COLO668 (cell line): Measurements from ENCODE around the gene MAP4.
"Not testable (repeated sequence)": the region's sequence is repeated elsewhere in the genome, so short reads cannot be mapped to it uniquely, and the experiment has no call there.

Experiments used
- DNase-seq: peaks from one replicate; lab custom pipeline; 2025; ENCODE audit not compliant: unreplicated experiment; lab: John Stamatoyannopoulos, UW

The MAP4 gene, protein sequence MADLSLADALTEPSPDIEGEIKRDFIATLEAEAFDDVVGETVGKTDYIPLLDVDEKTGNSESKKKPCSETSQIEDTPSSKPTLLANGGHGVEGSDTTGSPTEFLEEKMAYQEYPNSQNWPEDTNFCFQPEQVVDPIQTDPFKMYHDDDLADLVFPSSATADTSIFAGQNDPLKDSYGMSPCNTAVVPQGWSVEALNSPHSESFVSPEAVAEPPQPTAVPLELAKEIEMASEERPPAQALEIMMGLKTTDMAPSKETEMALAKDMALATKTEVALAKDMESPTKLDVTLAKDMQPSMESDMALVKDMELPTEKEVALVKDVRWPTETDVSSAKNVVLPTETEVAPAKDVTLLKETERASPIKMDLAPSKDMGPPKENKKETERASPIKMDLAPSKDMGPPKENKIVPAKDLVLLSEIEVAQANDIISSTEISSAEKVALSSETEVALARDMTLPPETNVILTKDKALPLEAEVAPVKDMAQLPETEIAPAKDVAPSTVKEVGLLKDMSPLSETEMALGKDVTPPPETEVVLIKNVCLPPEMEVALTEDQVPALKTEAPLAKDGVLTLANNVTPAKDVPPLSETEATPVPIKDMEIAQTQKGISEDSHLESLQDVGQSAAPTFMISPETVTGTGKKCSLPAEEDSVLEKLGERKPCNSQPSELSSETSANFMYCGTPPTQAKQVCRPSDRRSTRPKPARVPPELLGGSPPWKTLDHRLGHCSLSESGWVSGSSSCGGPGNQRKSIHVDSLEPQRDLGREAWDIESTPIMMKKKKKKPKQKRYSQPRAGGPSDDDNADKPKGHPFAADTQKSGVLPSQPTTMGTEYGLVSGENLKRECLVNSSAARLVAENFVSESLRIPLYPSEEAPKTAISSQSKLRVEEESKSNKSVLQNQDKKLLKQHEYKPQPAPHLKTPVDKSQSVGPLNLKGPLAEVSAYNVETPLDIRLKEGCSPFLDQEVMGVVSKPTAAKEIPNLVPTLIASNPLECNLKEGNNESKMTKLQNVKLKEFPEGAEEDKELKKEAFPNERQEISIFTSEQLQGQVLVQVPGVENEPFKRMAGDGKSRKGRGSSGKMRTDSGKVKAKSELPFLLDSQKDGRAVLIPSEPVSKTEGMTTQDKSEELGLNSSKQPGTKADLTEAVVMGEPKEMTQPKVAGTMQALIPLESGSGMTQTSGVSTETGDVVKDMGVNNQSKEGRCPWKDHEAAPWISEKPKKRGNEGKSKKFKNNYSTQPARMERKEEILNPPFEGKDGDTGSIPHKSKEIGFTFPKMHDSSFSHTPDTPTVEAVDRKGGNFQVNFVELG (N-terminal part only)

DNA sequence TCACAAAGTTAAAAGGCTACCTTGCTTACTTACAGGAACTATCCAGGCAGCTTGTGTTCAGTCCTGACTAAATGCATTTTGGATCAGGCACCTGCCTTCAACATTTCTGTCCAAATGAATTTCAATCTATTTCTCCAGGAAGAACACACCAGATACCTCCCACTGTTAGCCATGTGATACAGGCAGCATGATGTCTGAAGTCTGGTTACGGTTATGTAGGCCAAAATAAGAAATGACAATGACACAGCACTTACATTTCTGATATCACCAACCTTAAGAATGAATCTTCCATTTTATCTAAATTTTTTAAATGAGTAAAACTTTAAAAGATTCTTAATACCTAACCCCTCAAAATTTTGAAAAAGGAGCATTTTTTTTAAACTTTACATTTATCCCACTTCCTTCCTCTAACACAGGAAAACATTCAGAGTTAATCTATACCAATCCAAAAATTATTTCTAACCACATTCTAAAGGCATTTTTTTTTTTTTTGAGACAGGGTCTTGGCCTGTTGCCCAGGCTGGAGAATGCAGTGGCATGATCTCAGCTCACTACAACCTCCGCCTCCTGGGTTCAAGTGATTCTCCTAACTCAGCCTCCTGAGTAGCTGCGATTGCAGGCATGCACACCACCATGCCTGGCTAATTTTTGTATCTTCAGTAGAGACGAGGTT is at the start of gene MAP4:
Gene MAP4 (minus strand): TSS at position 116 of the 673 bp plus-strand sequence. CDS start 17,556 bp downstream, outside the sequence.
- DNase-seq = no peak

DNA sequence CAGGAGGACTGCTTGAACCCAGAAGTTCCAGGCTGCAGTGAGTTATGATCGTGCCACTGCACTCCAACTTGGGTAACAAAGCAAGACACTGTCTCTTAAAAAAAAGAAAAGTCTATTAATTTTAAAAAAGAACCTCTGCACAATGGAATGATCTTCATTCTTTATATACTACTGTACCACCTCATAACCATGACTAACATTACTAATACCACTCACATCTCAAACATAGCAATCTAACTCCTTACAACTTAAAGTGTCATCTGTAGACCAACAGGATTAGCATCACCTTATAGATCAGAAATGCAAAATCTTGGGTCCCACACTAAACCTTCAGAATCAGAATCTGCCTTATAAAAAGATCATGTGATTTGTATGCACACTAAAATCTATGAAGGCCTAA is 48.8 kb upstream of the MAP4 start:
- DNase-seq = no peak

DNA sequence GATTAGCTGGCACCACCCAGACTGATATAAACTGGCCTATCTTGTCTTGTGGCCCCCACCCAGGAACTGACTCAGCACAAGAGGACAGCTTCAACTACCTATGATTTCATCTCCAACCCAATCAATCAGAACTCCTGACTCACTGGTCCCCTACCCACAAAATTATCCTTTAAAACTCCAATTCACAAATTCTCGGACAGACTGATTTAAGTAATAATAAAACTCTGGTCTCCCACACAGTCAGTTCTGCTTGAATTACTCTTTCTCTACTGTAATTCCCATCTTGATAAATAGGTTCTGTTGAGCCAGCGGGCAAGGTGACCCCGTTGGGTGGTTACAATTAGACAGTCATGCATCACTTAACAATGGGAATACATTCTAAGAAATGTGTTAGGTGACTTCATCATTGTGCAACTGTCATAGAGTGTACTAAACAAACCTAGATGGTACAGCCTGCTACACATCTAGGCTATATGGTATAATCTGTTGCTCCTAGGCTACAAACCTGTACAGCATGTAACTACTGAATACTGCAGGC is 48.1 kb upstream of the MAP4 start:
- DNase-seq = no peak

DNA sequence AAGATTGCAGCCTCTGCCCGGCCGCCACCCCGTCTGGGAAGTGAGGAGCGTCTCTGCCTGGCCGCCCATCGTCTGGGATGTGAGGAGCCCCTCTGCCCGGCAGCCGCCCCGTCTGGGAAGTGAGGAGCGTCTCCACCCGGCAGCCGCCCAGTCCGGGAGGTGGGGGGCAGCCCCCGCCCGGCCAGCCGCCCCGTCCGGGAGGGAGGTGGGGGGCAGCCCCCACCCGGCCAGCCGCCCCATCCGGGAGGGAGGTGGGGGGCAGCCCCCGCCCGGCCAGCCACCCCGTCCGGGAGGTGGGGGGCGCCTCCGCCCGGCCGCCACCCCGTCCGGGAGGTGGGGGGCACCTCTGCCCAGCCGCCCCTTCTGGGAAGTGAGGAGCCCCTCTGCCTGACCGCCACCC is 45.4 kb upstream of the MAP4 start:
- not testable (repeated sequence) for DNase-seq

DNA sequence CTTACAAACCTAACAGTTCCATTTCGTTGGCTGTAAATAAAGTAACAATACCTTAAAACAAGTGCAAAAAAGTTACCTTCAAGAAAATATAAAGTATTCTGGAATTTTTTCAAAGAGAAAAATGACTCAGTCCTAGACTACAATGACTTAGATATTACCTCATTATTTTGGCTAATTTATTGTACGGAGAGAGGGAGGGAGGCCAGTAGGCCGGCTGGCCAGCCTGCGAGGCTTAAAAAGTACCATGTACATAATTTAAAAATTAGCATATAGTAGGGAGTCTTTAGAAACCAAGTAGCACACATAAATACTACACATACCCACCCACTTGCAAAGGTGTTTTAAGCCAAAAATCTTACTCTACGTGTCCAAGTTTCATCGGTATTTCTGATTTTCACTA is 41.9 kb upstream of the MAP4 start:
- DNase-seq = no peak

DNA sequence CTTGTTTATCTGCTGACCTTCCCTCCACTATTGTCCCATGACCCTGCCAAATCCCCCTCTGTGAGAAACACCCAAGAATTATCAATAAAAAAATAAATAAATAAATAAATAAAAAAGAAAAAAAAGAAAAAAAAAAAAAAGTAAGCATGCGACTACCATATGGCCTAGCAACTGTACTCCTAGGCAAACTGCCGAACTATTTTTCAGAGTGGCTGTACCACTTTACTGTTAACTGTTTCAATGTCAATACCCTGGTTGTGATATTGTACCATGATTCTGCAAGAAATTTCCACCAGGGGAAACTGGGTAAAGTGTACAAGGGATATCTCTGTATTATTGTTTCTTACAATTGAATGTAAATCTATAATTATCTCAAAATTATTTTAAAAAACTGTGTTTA is 41.3 kb upstream of the MAP4 start:
- no peak for DNase-seq

DNA sequence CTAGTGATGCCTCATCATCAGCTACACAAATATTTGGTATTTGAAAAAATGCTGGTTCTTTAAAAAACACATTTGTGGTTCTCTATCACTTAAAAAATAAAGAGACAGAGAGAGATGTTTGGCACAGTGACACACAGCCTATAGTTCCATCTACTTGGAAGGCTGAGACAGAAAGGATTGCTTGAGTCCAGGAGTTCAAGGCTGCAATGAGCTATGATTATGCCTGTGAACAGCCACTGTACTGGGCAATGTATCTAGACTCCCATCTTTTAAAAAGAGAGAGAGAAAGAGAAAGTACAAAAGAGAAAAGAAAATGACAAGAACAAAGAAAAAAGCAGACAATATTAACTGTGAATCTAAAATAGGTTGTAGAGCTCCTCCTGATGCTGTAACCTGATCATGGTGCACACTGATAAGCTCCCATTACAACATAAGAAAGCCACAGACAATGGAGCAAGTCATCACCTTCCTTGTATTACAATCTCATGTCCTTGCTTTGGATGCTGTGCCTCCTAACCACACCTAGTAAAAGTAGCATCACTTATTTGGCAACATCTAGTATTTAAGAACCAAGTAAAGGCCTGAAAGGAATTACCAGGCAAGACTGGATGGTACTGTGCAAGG is 31.7 kb upstream of the MAP4 start:
- no peak for DNase-seq

DNA sequence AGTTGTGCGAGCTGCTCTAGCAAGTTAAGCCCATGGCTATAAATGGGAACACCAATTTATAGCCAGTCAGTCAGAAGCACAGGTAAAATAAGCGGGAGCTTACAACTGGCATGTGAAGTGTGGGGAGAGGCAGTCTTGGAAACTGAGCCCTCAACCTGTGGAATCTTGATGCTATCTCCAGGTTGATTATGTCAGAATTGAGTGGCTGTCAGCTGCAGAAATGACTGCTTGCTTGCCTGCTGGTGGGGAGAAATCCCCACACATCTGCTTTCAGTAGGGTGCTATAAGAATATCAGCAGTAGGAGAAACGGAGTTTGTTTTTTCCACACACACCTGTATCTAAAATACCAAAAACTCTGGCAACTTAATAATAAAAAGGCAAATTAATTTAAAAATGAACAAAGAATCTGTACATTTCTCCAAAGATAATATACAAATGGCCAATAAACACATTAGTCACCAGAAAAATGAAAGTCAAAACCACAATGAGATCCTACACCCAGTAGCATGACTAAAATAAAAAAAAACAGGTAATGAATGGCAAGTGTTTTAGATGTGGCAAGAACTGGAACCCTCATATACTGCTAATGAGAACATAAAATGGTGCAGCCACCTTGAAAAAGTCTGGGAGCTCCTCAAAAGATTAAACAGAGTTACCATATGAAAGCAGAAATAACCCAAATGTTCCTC is 26.0 kb upstream of the MAP4 start:
- no peak for DNase-seq

DNA sequence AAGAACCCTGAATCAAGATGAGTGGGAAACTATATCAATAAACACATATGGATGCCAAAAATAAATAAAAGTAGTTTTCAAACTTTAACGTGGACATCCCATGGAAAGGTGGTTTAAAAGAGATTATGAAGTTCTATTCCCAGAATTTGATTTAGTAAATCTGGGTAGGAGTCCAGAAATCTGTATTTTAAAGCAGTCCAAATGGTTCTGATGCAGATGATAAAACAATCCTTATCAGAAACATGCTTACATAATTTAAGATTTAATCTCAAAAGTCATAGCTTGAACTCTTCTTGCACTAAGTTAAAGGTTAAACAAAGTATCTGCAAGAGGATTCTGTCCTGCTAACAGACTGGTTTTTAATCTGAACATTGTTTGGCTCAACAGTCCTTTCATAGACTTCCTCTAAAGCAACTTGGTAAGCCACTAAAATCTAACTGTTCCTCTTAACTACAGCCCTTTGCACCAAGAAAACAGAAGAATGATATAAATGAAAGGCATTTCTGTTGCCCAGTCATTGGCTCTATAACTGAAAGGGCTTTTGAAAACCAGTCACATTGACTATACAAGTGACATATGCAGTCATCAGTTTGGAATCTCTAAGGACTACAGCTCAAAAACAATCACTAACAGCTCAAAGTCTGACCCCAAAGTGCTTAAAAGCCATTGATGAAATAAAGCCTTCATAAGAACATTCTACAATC is 23.4 kb upstream of the MAP4 start:
- no peak for DNase-seq

DNA sequence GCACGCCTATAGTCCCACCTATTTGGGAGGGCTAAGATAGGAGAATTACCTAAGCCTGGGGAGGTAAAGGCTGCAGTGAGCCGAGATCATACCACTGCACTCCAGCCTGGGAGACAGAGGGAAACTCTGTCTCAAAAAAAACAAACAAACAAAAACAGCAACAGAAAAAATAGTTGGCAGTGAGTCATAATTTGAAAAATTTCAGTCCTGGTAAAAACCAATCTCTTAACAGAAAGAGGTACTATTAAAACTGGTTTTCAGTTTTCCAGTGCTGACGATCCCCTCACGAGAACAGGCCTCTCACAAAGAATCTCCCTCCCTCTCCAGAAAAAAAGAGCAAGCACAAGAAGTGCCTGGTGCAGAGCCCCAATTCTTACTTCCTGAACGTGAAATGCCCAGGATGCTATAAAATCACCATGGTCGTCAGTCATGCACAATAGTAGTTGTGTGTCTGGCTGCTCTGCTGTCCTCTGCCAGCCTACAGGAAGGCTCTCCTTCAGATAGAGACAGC is 22.8 kb upstream of the MAP4 start:
- no peak for DNase-seq

DNA sequence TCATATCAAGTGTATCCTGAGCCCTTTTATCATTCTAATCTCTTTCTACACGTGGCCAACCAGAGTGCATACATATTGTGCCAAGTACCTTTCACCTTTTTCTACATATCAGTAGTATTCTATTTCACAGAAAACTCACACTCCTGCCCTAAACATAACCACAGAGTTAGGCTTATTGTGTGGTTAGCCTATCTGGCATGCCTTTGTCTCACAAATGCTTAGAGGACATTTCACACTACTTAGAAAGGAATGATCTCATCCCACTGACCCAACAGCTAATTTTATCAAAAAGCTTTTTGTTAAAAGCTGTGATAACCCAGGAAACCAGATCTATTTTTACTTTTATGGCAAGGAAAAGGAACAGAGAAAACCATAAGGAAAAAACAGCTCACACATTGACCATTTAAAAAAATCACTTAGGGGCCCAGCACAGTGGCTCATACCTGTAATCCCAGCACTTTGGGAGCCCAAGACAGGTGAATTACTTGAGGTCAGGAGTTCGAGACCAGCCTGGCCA is 17.8 kb upstream of the MAP4 start:
- DNase-seq = no peak

DNA sequence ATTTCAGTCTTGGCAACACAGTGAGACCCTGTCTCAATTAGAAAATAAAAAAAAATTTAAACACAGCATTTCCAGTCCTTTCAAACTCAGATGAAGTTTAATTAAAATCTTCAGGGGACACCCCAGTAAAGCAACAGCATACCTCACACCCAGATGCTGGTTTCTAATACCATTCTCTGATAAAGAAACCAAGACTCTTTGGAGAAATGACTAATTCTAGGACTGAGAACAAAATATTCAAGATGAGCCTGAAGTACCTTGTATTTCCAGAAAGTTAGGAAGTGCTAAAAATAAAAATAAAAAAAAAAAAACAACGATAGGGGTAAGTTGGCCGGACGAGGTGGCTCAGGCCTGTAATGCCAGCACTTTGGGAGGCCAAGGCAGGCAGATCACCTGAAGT is 14.0 kb upstream of the MAP4 start:
- DNase-seq = no peak

DNA sequence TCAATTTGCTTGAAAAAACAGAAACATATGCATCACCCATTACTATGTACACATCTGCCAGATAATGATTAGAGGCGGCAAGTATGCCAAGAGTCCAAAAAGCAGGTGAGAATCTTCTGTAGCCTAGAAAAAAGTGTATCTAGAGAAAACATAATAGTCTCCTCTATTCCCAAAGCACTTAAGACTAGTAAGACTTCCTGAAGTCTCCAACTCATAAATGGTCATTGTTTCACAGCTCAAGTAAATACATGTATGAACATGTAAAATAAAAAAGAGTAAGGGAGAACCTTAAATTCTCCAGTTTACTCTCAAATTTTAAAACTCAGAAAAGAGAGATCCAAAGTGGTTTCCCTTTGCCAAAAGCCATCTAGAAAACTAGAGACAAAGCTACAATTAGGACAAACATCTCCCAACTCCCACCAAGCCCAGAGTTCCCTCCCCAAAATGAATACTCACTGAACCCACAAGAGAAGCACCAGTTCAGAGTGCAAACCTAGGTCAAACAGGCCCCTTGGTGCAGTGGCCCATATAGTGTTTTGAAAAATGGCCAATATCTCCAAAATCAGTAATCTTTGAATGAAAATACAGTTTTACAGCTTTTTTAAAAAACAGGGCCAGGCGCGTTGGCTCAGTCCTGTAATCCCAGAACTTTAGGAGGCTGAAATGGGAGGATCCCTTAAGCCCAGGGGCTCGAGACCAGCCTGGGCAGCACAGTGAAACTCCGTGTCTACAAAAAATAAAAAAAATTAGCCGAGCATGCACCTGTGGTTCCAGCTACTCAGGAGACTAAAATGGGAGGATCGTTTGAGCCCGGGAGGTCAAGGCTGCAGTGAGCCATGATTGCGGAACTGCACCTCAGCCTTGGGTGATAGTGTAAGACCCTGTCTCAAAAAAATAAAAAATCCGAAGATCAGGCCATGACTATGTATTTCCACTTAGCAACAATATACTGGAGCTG is 11.0 kb upstream of the MAP4 start:
- no peak for DNase-seq

DNA sequence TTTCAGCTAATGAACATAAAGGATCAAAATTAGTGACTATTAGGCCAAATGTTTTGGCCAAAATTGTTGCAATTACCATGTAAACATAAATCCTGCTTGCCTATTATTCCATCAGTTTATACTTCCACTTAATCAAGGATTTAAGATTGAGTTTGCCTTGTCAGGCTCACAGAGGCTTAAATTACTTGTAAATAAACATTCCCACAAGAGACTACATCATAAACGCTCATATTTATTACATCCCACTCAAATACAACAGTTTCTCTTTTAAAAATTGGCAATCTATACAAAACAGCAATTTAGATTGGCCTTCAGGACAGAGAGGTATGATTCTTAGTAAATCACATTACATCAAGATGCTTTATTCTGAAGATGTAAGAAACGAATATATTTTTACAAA is 9.9 kb upstream of the MAP4 start:
- no peak for DNase-seq

DNA sequence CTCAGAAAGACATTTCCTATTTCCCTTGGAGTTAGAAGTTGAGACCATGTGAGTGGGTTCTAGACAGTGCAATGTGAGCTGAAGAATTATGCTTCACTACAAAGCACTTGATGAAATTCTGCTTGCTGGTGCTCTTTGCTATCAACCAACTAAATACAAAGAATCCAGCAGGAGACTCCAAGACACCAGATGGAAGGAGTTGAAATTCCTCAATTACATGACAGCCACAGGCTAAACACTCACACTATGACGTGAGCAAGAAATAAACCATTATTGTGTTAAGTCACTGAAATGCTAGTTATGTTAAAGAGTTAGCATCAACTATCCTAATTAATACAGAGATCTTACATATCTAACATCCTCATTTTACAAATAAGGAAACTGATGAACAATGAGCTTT is 8.2 kb upstream of the MAP4 start:
- DNase-seq = no peak

DNA sequence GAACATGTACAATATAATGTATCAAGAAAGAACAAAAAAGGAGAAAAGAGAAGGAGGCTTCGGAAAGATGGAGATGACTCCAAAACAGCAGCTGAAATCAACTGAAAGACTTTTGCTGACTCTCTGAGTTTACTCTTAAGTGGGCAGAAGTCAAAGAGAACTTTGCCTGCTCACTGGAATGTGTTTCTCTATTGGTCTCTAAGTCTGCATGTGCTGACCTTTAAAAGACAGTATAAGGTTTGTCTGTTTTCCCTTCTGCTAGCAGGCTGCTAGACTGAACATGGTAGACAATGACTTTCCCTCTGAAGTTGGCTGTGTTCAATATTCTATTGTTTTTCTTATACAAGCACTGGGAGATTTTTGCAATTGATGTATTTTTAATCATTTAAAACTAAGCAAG is 7.2 kb upstream of the MAP4 start:
- no peak for DNase-seq

DNA sequence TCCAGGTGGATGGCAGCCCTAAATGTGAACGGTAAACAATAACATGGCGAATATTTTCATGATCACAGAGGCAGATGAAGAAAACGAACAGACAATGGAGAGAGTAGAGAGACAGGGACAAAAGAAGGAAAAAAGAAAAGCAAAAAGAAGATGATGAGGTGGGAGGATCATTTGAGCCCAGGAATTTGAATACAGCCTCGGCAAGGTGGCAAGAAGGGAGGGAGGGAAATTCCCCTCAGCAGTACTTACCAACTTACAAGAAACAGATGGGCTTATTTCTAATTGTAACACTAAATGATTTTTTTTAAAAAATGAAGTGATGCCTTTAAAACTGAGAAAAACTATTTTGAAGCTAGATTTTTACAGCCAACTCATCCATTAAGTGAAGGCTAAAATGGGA is 6.0 kb upstream of the MAP4 start:
- no peak for DNase-seq
